ENCODE measurements around the gene SSBP2. TPM values are rescaled to one million over a fixed set of nuclear protein-coding genes. Genes with fewer than 3 reads are reported as not detected.

SSBP2 gene
- total and polyA plus RNA-seq, 2 donors (not counting 3 experiments of a cell fraction or from before 2014, with no cell fraction given) = 9.6 to 11.5 TPM

DNA sequence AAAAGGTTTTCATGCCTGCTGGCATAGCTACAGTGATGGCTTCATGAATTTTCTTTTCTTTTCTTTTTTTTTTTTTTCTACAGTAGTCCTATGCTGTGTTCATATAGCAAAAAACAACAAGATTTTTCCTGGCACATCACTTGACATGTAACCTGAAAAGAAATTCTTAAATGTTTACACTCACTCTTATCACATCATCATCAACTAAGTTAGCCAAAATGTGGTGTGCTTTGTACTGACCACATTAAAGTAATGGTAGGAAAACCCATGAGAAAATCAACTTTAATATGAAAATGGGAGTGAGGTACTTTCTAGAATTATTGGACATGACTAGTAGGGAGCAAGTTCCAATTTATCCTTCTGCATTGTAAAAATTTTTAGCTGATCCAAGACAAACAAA lies 146.7 kb downstream of the SSBP2 start:
- POLR2A ChIA-PET = no interaction called here

GRCh38 chr5:81601919-81602318 lies 149.0 kb downstream of the SSBP2 start:
- Histone ChIP-seq H4K20me1 (replicated peaks; ENCODE audit: control insufficient read depth, extremely low read depth, insufficient read depth, low read length) (no peaks in the 10 kb centered on the region), H3K36me3 (ENCODE audit: control insufficient read depth in 2 of 2, extremely low read depth in 1 of 2, insufficient read depth in 2 of 2, low read length in 2 of 2) (no peaks in the 10 kb centered on the region), H3K4me1 (ENCODE audit: control insufficient read depth, extremely low read depth, insufficient read depth, low read length) (peaks cover 16% of the 10 kb centered on the region), H3K4me3 (replicated peaks in 1 of 3; ENCODE audit: insufficient read depth in 1 of 3, low read depth in 1 of 3, low read length in 3 of 3) (no peak overlapping the region), H3K9ac (replicated peaks; ENCODE audit: extremely low read depth, insufficient read depth, low read length) (no peak overlapping the region), H3K4me2 (ENCODE audit: insufficient read depth, low read length) (peak overlapping the region; percentile 29), H3K27me3 (ENCODE audit: control insufficient read depth in 2 of 2, insufficient read depth in 2 of 2, low read length in 2 of 2) (no peaks in the 10 kb centered on the region), H3K9me3 (replicated peaks; ENCODE audit: control insufficient read depth, insufficient read depth, low read length) (no peaks in the 10 kb centered on the region), H3K9me1 (replicated peaks; ENCODE audit: control insufficient read depth, extremely low read depth, insufficient read depth, low read length) (no peaks in the 10 kb centered on the region), H2AFZ (ENCODE audit: low read depth, low read length) (peak overlapping the region; percentile 28), H3K27ac (ENCODE audit: insufficient read depth, low read depth, low read length) (peak overlapping the region; percentile 57), H3K79me2 (ENCODE audit: control insufficient read depth, insufficient read depth, low read length) (no peaks in the 10 kb centered on the region)
- DNase-seq (ENCODE audit: low read depth, low spot score) = peak; percentile 84
- ChIA-PET CTCF (interaction anchor here (0.7 to 1.3 kb wide), 4 partner anchors 9 to 161 kb away, joined by 3 read pairs; no protein-coding TSS in a partner anchor), POLR2A (no interaction called here)
- TF ChIP-seq CTCF (IDR thresholded peaks at IDR 0.05; ENCODE audit: extremely low read depth in 1 of 2, insufficient read depth in 1 of 2, low read depth in 1 of 2, low read length in 2 of 2) (no peak), FOS (IDR thresholded peaks at IDR 0.05; ENCODE audit: borderline replicate concordance, insufficient read depth, low read length) (peak; percentile 91), MYC (IDR thresholded peaks at IDR 0.05; ENCODE audit: low read depth, low read length) (no peak), POLR2A (IDR thresholded peaks at IDR 0.05; ENCODE audit: low read depth, low read length) (no peak), EZH2 (IDR thresholded peaks at IDR 0.05; ENCODE audit: borderline replicate concordance, low read depth, low read length, severe bottlenecking) (no peak), JUN (IDR thresholded peaks at IDR 0.05; ENCODE audit: borderline replicate concordance, insufficient read depth, insufficient read length, low read depth) (peak; percentile 62), POLR2AphosphoS5 (IDR thresholded peaks at IDR 0.05; ENCODE audit: insufficient read depth, low read depth, low read length) (no peak), GATA2 (IDR thresholded peaks at IDR 0.05; ENCODE audit: insufficient read depth, insufficient read length, low read depth, low read length) (no peak), MAX (IDR thresholded peaks at IDR 0.05; ENCODE audit: insufficient read depth, insufficient read length) (no peak)
- dilution Hi-C loops (cut with MboI; ENCODE audit: extremely low pct_ligation_motif_present, low sequenced_read_pairs) (no loop called here), intact Hi-C loops (cut with micrococcal nuclease) (loop anchor here (10.0 kb wide), 1 partner anchor 563 kb away; no protein-coding TSS in a partner anchor)
- peak; percentile 95 for FAIRE-seq
- no TSS peak for BruUV-seq (replicated peaks)

More for the DNA sequence above, 146.7 kb downstream of the SSBP2 start:
- Histone ChIP-seq H3K9me3 (replicated peaks; ENCODE audit: control insufficient read depth, insufficient read depth, low read length) (no peaks in the 10 kb centered on the region), H3K9me1 (replicated peaks; ENCODE audit: control insufficient read depth, extremely low read depth, insufficient read depth, low read length) (no peaks in the 10 kb centered on the region), H3K79me2 (ENCODE audit: control insufficient read depth, insufficient read depth, low read length) (no peaks in the 10 kb centered on the region), H3K4me1 (ENCODE audit: control insufficient read depth, extremely low read depth, insufficient read depth, low read length) (peaks cover 16% of the 10 kb centered on the region), H2AFZ (ENCODE audit: low read depth, low read length) (no peak overlapping the region), H3K4me2 (ENCODE audit: insufficient read depth, low read length) (no peak overlapping the region), H3K9ac (replicated peaks; ENCODE audit: extremely low read depth, insufficient read depth, low read length) (no peak overlapping the region), H3K27me3 (ENCODE audit: control insufficient read depth in 2 of 2, insufficient read depth in 2 of 2, low read length in 2 of 2) (no peaks in the 10 kb centered on the region), H3K4me3 (replicated peaks in 1 of 3; ENCODE audit: insufficient read depth in 1 of 3, low read depth in 1 of 3, low read length in 3 of 3) (no peak overlapping the region), H3K36me3 (ENCODE audit: control insufficient read depth in 2 of 2, extremely low read depth in 1 of 2, insufficient read depth in 2 of 2, low read length in 2 of 2) (no peaks in the 10 kb centered on the region), H4K20me1 (replicated peaks; ENCODE audit: control insufficient read depth, extremely low read depth, insufficient read depth, low read length) (no peaks in the 10 kb centered on the region), H3K27ac (ENCODE audit: insufficient read depth, low read depth, low read length) (no peak overlapping the region)
- DNase-seq (ENCODE audit: low read depth, low spot score) (no peak), FAIRE-seq (no peak)
- CTCF ChIA-PET = no interaction called here
- dilution Hi-C loops (cut with MboI; ENCODE audit: extremely low pct_ligation_motif_present, low sequenced_read_pairs) (no loop called here), intact Hi-C loops (cut with micrococcal nuclease) (loop anchor here (10.0 kb wide), 1 partner anchor 561 kb away; no protein-coding TSS in a partner anchor)
- no peak for TF ChIP-seq EZH2 (IDR thresholded peaks at IDR 0.05; ENCODE audit: borderline replicate concordance, low read depth, low read length, severe bottlenecking)
- TF ChIP-seq FOS (IDR thresholded peaks at IDR 0.05; ENCODE audit: borderline replicate concordance, insufficient read depth, low read length) = no peak
- TF ChIP-seq POLR2AphosphoS5 (IDR thresholded peaks at IDR 0.05; ENCODE audit: insufficient read depth, low read depth, low read length) = no peak
- no peak for TF ChIP-seq GATA2 (IDR thresholded peaks at IDR 0.05; ENCODE audit: insufficient read depth, insufficient read length, low read depth, low read length)
- BruUV-seq (replicated peaks) = no TSS peak
